IPS-18c (cell line): ENCODE results near the gene PEX5L.
"Not testable (repeated sequence)": the region's sequence is repeated elsewhere in the genome, so short reads cannot be mapped to it uniquely, and the experiment has no call there.

Experiments
- H3K4me3 ChIP-seq: 2 replicates; pipeline ENCODE4 v1.7.0; 2013; ENCODE audit warnings: low read depth, mild to moderate bottlenecking, low read length, moderate library complexity; ENCODE audit not compliant: insufficient read depth
- H3K9me3 ChIP-seq: one replicate; pipeline ENCODE4 v1.6.1; 2013; ENCODE audit warnings: mild to moderate bottlenecking, low read length, moderate library complexity; ENCODE audit not compliant: control insufficient read depth, insufficient read depth

The PEX5L gene

DNA sequence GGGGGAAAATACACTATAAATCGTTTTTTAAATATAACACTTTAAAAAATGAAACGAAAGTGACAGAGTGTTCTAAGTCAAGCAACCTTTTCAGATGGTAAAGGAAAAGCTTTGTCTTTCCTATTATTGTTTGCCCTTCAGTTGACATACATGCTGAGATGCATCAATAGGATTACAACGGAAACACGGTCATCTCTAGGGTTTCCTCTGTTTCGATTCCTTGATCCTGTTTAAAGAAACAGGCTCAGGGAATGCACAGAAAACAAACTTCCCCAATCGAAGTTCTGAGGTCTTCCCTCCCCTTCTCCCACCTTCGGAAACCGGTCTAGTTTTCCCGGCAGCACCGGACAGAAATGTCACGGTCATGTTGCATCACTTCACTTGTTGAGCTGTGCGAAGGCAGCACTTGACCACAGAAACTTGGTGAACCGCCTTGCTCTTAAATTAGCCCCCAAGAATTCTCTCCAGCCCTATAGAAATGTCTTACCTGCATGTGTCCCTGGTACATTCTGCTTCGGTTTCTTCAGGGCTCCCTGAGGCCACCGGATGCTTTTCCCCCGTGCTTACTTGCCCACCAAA is 556 bp downstream of the PEX5L start:
- Histone ChIP-seq H3K4me3 (peak overlapping the region; percentile 57), H3K9me3 (no peaks in the 10 kb centered on the region)

DNA sequence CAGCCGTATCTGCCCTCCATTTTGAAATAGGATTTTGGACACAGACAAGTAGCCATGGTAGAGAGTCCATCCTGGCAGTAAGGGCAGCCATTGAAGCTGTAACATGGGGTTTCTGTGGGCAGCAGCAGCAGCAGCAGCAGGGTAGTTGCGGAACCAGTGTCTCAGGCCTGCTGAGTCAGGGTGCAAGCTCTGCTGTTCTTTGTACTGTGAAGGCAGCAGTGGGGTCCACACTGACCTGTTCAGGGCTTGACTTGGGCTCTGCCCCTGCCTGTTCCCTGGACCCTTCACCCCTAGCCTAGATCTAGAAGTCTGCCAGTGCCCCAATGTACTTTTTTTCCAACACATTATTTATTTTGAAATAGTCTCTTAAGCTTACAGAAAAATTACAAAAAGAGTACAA is 9.7 kb downstream of the PEX5L start:
- Histone ChIP-seq H3K9me3 (no peaks in the 10 kb centered on the region), H3K4me3 (no peak overlapping the region)

DNA sequence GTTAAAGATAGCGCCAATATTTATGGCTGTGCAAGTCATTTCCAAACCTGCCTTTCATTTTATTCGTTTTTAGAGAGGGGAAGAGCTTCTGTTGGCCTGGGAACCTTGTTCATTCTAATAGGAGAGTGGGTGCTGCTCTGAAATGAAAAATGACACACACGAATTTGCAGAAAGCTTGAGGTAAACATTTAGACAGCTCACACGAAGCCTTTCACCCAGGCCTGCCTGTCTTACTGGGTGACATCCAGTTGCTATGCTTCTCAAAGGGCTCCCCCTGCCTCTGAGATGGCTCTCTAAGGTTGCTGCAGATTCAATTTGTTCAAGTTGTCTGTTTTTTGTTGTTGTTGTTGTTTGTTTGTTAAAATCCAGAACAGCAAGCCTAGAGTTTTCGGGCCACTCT is 18.2 kb downstream of the PEX5L start:
- H3K4me3 ChIP-seq: no peak overlapping the region
- H3K9me3 ChIP-seq: no peaks in the 10 kb centered on the region

DNA sequence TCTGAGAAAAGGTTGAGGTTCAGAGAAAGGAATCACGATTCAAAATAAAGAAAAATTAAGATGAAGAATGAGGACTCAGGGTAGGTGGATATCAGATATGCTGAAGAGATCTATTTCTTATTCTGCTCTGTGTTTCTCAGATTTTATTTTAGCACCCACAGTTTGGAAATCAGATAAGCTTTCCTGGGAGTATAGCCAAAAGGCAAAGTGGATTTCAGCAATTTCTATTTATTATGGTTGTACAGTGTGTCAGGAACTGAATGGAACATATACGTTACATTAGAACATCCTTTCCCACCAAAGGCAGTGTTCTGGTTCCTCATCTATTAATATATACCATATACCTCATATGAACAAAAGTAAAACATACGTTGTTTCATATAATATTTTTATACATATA is 18.9 kb downstream of the PEX5L start:
- H3K9me3 ChIP-seq: no peaks in the 10 kb centered on the region
- no peak overlapping the region for H3K4me3 ChIP-seq

DNA sequence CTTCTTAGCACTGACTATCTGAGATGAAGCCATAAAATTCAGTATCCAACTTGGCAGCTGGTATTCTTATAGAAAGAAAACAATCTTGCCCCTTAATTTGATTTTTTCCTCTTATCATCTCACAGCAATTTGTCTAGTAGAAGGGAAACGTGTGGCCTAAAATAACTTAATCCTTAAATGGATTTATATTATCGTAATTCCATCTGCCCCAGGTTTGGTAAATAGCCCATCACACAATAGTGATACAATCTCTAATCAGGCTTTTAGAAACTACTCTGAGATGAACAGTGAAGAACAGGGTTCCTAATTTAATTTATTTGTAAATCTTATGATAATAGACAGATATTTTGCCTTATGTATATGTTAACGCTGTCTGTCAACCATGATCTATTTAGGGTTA is 24.8 kb downstream of the PEX5L start:
- no peak overlapping the region for H3K4me3 ChIP-seq

DNA sequence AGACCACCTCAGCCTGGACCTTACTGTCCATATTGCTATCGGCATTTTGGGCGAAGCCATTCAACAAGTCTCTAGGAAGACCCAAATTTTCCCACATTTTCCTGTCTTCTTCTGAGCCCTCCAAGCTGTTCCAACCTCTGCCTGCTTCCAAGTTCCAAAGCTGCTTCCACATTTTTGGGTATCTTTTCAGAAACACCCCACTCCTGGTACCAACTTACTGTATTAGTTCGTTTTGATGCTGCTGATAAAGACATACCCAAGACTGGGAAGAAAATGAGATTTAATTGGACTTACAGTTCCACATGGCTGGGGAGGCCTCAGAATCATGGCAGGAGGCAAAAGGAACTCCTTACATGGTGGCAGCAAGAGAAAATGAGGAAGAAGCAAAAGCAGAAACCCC is 28.4 kb downstream of the PEX5L start:
- H3K4me3 ChIP-seq: not testable (repeated sequence)
- peaks cover 11% of the 10 kb centered on the region for H3K9me3 ChIP-seq

More for the DNA sequence above, 24.8 kb downstream of the PEX5L start:
- H3K9me3 ChIP-seq: peaks cover 9% of the 10 kb centered on the region

DNA sequence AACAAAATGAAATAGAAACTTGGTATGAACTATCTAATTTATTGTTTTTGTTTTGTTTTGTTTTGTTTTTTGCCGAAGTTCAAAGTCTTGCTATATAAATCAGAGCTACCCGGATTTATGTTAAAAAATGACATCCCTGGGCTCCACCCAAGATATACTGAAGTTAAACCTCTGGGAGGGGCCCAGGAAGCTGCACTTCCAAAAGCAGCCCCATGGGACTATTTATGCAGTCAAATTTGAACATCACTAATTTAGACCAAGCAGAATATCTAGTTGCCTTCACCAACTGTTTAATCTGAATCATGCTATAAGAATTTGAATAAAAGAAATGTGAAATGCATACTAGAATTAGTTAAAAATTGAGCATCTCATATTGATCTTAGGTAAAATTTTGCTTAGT is 32.2 kb downstream of the PEX5L start:
- Histone ChIP-seq H3K4me3 (no peak overlapping the region), H3K9me3 (peaks cover 11% of the 10 kb centered on the region)

DNA sequence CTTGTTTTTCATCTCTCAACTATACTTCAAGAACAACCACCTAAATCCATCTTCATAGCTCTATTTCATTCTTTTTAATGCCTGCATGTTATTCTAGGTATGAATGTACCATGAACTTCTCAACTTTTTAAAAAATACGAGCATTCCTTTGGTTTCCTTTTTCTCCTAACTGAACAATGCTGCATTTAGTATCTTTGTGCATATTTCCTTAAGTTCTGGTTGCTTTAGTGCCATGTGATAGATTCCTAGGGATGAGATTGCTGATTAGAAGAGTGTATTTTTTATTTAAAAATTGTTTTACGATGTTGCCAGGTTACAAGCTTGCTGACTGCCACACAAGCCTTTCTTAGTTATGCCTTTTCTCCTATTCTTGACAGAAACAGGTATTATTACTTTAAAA is 34.7 kb downstream of the PEX5L start:
- Histone ChIP-seq H3K9me3 (peaks cover 4% of the 10 kb centered on the region), H3K4me3 (no peak overlapping the region)

DNA sequence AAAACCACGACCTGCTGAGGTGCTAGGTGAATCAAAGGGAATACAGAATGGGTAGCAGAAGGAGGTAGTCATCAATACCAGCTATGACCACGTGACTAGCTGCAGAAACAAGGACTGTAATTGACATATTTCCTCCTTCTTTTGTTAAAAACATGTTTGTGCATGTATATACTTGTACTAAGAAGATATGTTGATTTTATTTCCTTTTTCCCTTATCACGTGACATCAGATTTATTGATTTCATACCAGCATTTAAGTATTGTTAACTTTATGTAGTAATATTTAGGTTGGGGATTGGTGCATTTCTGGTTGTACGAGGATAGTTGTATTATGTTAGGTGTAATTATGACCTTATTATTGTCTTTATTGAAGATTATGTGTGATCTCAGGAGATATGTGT is 36.2 kb downstream of the PEX5L start:
- H3K9me3 ChIP-seq: peaks cover 2% of the 10 kb centered on the region
- H3K4me3 ChIP-seq: no peak overlapping the region

DNA sequence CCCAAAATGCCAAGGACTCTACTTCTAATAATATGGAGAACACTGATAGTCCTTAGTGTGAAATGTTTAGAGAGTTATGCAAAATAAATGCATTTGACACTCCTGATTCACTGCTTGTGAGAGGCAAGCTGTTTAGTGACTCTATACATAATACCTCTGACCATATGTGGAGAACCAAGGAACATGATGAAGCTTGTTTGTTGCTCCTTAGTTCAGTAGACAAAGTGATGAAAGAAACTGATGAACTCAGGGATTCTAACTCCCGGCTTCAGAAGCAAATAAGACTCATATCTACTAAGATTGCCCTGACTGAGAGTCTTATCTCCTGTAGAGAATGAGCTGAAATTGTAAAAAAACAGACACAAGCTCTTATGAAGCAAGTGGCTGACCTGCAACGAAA is 41.3 kb downstream of the PEX5L start:
- Histone ChIP-seq H3K4me3 (no peak overlapping the region), H3K9me3 (peaks cover 2% of the 10 kb centered on the region)

DNA sequence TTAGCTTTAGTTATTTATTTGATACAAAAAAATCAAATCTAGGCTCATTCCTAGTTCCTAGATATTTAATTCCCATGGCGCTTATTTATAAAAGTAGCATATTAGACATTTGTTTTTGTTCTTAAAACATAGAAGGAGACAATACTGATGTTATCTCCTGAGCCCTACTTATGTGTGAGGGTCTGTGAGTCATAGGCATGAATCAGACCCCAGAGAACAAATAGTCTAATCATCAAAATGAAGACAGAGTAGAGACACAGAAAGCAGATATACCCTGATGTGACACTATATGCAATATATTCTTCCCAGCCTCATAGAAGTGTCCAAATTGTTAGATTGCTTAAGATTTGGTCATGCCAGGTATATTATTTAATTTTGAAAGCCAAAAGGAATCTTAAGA is 44.9 kb downstream of the PEX5L start:
- no peaks in the 10 kb centered on the region for H3K9me3 ChIP-seq

DNA sequence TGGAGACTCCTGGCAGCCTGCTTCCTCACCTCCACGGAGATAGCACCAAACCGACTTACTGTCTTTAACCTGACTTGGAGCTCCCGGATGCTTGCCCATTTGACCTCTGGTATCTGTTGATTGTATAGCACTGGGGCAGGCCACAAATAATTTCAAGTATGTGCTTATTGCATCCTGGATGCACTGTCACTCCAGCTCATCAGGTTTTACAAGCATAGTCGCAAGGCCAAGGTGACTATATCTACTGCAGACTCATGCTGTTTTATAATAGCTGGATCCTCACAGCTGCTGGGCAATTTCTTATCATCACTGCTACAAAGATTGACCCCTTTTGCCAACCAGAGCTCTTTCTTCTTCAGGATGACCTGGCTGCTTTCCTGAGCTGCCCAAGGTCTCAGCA is 45.6 kb downstream of the PEX5L start:
- H3K9me3 ChIP-seq: no peaks in the 10 kb centered on the region
- no peak overlapping the region for H3K4me3 ChIP-seq

More for the DNA sequence above, 44.9 kb downstream of the PEX5L start:
- no peak overlapping the region for H3K4me3 ChIP-seq

DNA sequence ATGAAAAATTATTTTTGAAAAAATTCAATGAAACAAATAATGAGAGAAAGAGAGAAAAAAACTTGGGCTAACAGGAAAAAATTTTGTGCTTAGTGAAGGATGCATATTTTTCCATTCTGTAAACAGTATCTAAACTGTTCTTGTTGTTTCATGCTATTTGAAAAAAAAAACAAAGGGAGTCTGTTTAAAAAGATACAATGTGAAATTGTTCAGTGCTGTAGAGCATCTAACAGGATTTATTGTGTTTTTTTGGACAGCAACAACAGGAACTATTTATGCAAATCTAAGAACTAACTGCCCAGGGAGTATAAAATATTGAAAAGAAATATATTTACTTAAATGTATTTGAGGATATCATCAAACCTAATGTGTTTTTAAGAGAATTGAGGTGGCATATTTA is 55.1 kb downstream of the PEX5L start:
- H3K9me3 ChIP-seq: no peaks in the 10 kb centered on the region

DNA sequence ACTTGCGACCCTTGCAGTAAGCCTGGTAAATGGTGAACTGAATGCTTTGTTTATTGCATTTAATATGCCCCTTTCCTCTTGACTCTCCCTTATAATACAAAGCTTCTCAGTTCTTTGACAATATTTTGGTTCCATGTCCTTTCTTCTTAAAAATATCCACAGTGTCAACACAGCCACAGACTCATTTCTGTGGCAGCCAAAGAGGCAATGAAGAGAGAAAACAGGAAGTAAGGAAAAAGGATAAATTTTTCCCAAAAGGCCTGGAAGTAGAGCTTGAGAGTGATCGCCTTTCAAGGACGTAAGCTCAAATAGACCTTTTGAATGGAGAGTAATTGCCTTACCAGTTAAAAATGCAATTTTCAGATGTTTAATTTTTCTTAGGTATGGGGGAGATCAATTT is 59.4 kb downstream of the PEX5L start:
- Histone ChIP-seq H3K9me3 (no peaks in the 10 kb centered on the region), H3K4me3 (no peak overlapping the region)

More for the DNA sequence above, 55.1 kb downstream of the PEX5L start:
- no peak overlapping the region for H3K4me3 ChIP-seq

DNA sequence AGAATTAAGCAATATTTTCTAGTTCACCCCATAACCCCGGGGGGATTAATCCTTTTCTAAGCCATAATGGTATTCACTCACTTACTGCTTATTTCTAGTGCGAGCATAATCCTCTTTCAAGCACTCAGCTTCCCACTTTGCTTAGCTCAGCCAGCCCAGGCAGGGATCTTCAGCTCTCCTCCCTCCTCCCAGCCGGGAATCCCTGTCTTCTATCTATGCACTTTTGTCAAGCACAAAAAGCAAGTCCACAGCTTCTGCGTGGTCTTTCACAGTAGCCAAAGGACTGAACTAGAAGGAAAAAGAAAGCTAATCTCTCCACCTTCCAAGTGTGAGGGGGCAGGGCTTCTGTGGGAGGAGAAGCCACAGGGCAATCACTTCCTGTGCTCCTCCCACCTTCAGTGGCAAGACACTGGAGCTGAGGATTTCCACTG is 62.8 kb downstream of the PEX5L start:
- Histone ChIP-seq H3K4me3 (no peak overlapping the region), H3K9me3 (no peaks in the 10 kb centered on the region)

DNA sequence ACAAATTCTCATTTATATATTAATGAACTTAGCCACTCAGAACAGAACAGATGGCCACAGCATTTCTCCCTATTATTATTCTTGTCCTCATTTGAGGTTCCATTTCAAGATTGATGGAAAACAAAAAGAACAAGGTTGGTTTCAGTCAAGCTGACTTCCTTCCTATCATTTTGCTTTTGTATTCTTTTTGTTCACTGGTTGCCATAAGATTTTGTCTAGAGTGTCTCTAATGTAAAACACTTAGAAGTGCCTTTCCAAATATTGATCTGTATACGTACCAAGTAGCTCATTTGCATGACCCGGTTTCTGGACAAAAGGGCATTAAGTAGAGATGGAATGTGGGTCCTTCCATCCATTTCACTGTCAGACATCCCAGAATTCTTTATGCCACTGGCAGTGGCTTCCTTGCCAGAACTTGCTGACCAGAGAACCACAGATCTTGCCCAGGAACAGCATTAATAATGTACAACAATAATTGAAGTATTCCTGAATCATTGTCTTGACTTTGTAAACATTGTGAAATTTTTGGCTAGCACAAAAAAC is 63.8 kb downstream of the PEX5L start:
- Histone ChIP-seq H3K9me3 (no peaks in the 10 kb centered on the region), H3K4me3 (no peak overlapping the region)

DNA sequence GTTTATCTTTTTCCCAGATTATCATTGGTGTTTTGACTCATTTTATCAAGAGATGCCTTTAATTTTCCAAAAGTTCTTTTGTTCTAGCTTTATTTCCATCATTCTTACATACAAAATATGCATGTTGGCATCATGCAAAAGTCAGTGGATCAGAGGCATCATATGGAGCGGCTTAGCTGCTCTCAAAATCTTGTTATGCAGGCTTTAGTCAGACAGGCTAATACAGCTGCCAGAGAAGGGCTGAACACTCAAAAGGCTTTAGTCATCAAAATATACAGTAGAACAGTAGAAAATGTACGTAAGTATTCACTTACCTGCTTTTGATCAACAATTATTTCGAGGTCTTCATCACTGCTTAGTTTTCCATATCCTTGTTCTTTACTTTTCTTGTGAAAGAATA is 65.5 kb downstream of the PEX5L start:
- H3K9me3 ChIP-seq: no peaks in the 10 kb centered on the region
- no peak overlapping the region for H3K4me3 ChIP-seq

DNA sequence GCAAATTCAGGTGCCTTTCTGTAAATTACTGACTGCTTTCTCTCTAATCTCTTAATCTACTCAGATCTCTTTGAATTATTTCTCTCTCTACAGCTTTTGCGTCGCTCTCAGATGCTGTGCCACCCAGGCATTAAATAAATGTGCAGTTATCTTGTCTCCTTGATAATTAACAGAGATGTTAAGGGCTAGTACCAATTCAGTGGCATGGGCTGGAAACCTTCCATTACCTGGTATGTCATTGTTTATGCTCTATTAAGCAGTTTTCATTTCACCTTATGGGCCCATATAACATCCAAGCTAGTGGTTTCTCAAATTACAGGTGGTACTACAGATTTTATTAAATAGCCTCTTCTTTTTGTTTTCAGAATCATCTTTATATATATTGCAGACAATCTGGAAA is 66.0 kb downstream of the PEX5L start:
- H3K4me3 ChIP-seq: no peak overlapping the region
- no peaks in the 10 kb centered on the region for H3K9me3 ChIP-seq

DNA sequence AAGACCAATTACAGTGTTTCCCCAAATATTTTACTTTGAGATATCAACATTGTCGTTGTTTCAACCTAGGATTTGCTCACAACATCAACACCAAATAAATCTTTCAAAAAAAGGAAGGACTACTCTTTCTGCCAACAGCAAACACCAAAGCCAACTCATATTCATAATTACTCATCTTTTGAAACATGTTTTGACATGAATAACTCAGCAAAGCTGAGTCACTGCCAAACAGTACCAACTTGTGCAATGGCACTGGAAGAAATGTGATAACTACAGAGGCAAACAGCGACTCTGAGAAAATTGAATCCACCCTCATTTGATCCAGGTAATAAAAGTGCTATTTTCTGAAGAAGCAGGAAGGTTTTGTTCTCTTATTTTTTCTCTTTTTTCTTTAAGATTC is 67.2 kb downstream of the PEX5L start:
- Histone ChIP-seq H3K9me3 (peaks cover 2% of the 10 kb centered on the region), H3K4me3 (no peak overlapping the region)
